ENCODE data around the gene CRTAP. TPM values are rescaled to one million over a fixed set of nuclear protein-coding genes. Genes with fewer than 3 reads are reported as not detected.
A peak's percentile ranks its signal among the peaks of the same experiment; 100 is the strongest.

CRTAP gene
- total and polyA plus RNA-seq, 2 of the 13 experiments (the other 11 are each of a cell fraction or from before 2014, with no cell fraction given): 54.2 to 119 TPM

- TF ChIP-seq ZBTB40 (IDR thresholded peaks at IDR 0.05) (no peak), ZBTB40 (CRISPR knock-in tag; IDR thresholded peaks at IDR 0.05) (peak; percentile 28; the same call in 1 of the 2 replicates), SKI (IDR thresholded peaks at IDR 0.05; ENCODE audit: partially characterized antibody) (peak; percentile 18), CBFB (CRISPR knock-in tag; IDR thresholded peaks at IDR 0.05) (no peak), CSRNP1 (CRISPR knock-in tag; IDR thresholded peaks at IDR 0.05) (no peak), PRPF4 (IDR thresholded peaks at IDR 0.05; ENCODE audit: low read depth, low read length, poor library complexity, severe bottlenecking) (no peak), SOX13 (IDR thresholded peaks at IDR 0.05) (no peak), SOX13 (CRISPR knock-in tag; conservative IDR thresholded peaks at IDR 0.05 in 1 of 2, IDR thresholded peaks at IDR 0.05 in 1 of 2) (peak in 1 of 2 experiments; percentile 59; a peak in 1 of 4 replicates), ZNF331 (CRISPR knock-in tag; IDR thresholded peaks at IDR 0.05) (peak; percentile 55; the same call in 1 of the 2 replicates), ZFP37 (CRISPR knock-in tag; IDR thresholded peaks at IDR 0.05; ENCODE audit: borderline replicate concordance) (no peak), ZNF879 (CRISPR knock-in tag; IDR thresholded peaks at IDR 0.05) (no peak), FOSL2 (CRISPR knock-in tag; IDR thresholded peaks at IDR 0.05) (peak; percentile 53), ZNF644 (CRISPR knock-in tag; IDR thresholded peaks at IDR 0.05; ENCODE audit: low read depth) (peak; percentile 60; the same call in 1 of the 2 replicates), BORCS8-MEF2B (CRISPR knock-in tag; IDR thresholded peaks at IDR 0.05) (no peak), YEATS4 (CRISPR knock-in tag; IDR thresholded peaks at IDR 0.05; ENCODE audit: borderline replicate concordance) (peak; percentile 55), TBL1XR1 (IDR thresholded peaks at IDR 0.05; ENCODE audit: borderline replicate concordance, low read length, partially characterized antibody) (no peak), TERF1 (CRISPR knock-in tag; IDR thresholded peaks at IDR 0.05) (no peak), MYC (CRISPR knock-in tag; IDR thresholded peaks at IDR 0.05; ENCODE audit: borderline replicate concordance) (peak; percentile 83), ZFP36L2 (CRISPR knock-in tag; IDR thresholded peaks at IDR 0.05) (no peak), ZNF33A (CRISPR knock-in tag; IDR thresholded peaks at IDR 0.05; ENCODE audit: borderline replicate concordance) (no peak)
Observed at GRCh38 chr3:33181229-33181628, 67.4 kb downstream of the CRTAP start (continued).

All from HepG2 (cell line).